Liver (tissue), 9 donors: ENCODE data around the gene RAN. TPM values are rescaled to one million over a fixed set of nuclear protein-coding genes. Genes with fewer than 3 reads are reported as not detected.
"Not testable (repeated sequence)": the region's sequence is repeated elsewhere in the genome, so short reads cannot be mapped to it uniquely, and the experiment has no call there.

ENCODE experiments used
- DNase-seq: peaks from one replicate; pipeline ENCODE4 v3.0.0-alpha.2; 2017; ENCODE audit warnings: low spot score
- H3K27ac ChIP-seq, 2 donors: one replicate each; pipeline ENCODE4 v1.7.0; 2013; ENCODE audit warnings: inconsistent platforms in 2 of 2, low read length in 2 of 2, control low read depth in 1 of 2, low read depth in 1 of 2, mild to moderate bottlenecking in 1 of 2
- H3K27me3 ChIP-seq, 4 donors: one replicate each; pipeline versions ENCODE4 v1.6.1 to v1.7.0; 2013; ENCODE audit warnings: low read length in 3 of 4, inconsistent platforms in 1 of 4, mild to moderate bottlenecking in 1 of 4, moderate library complexity in 1 of 4; ENCODE audit not compliant: control insufficient read depth in 4 of 4, insufficient read depth in 4 of 4
- H3K36me3 ChIP-seq, 4 donors: one replicate each; pipeline versions ENCODE4 v1.6.1 to v1.7.0; 2013; ENCODE audit warnings: low read length in 3 of 4, mild to moderate bottlenecking in 3 of 4, low read depth in 1 of 4, moderate library complexity in 1 of 4; ENCODE audit not compliant: control insufficient read depth in 4 of 4, insufficient read depth in 3 of 4
- H3K4me1 ChIP-seq, 4 donors: one replicate each; pipeline versions ENCODE4 v1.6.1 to v1.7.0; 2013; ENCODE audit warnings: low read length in 3 of 4, mild to moderate bottlenecking in 3 of 4, moderate library complexity in 1 of 4; ENCODE audit not compliant: control insufficient read depth in 4 of 4, insufficient read depth in 4 of 4
- H3K4me3 ChIP-seq, 3 donors: one replicate each; pipeline versions ENCODE4 v1.6.1 to v1.7.0; 2013; ENCODE audit warnings: low read length in 3 of 3, control low read depth in 1 of 3, low read depth in 1 of 3, mild to moderate bottlenecking in 1 of 3
- H3K9ac ChIP-seq, 2 donors: one replicate each; pipeline ENCODE4 v1.7.0; 2013; ENCODE audit warnings: low read length in 2 of 2, mild to moderate bottlenecking in 2 of 2, moderate library complexity in 2 of 2, control low read depth in 1 of 2, low read depth in 1 of 2
- H3K9me3 ChIP-seq, 4 donors: one replicate each; pipeline versions ENCODE4 v1.6.1 to v1.7.0; 2013; ENCODE audit warnings: low read length in 3 of 4; ENCODE audit not compliant: control insufficient read depth in 4 of 4
- HNF4G ChIP-seq: IDR thresholded peaks from 2 replicates; pipeline ENCODE4 v1.6.1; 2016; ENCODE audit warnings: antibody characterized with exemption
- JUND ChIP-seq, 2 donors: IDR thresholded peaks; 2 replicates each; pipeline ENCODE4 v1.6.1; 2016; ENCODE audit warnings: antibody characterized with exemption in 2 of 2
- REST ChIP-seq: IDR thresholded peaks from 2 replicates; pipeline ENCODE4 v1.6.1; 2016; ENCODE audit warnings: antibody characterized with exemption, mild to moderate bottlenecking
- RXRA ChIP-seq, 2 donors: IDR thresholded peaks; 2 replicates each; pipeline ENCODE4 v1.6.1; 2017 to 2018; ENCODE audit warnings: antibody characterized with exemption in 2 of 2, mild to moderate bottlenecking in 1 of 2
- YY1 ChIP-seq: IDR thresholded peaks from 2 replicates; pipeline ENCODE4 v1.6.1; 2016; ENCODE audit warnings: antibody characterized with exemption, mild to moderate bottlenecking
- WGBS: extraction: QIAGEN DNeasy Blood & Tissue Kit; methylation state at CpG from one replicate; pipeline ENCODE4 v1.1.7; 2013; 5-methylcytosine and 5-hydroxymethylcytosine counted together
- polyA plus RNA-seq, 2 donors: library from polyadenylated mRNA; stranded (reverse) in 1 of 2; unstranded in 1 of 2; fragments of 200-250 nt in 1 of 2; fragments of >200 nt in 1 of 2; fragmentation: Nextera tagmentation in 1 of 2; extraction: Ambion mirVana in 1 of 2; gene quantifications; one replicate each; pipeline versions ENCODE4 v1.2.1 to v1.2.3, GENCODE V29; 2013 to 2015
- total RNA-seq, 2 donors: library from RNA; depleted of rRNA; stranded (reverse); fragments of >200 nt; gene quantifications; one replicate each; pipeline ENCODE4 v1.2.3, GENCODE V29; 2014
- TF ChIP-seq, protein P1 (sequence below): fragments of 150-350 bp; IDR thresholded peaks from 2 replicates; pipeline ENCODE4 v1.5.1; 2017; ENCODE audit warnings: improper control_type of control experiment, low read depth, low read length; ENCODE audit not compliant: missing input control
- TF ChIP-seq, protein P2 (sequence below): IDR thresholded peaks from 2 replicates; pipeline ENCODE4 v1.6.1; 2016; ENCODE audit warnings: antibody characterized with exemption
- TF ChIP-seq, protein P3 (sequence below): IDR thresholded peaks from 2 replicates; pipeline ENCODE4 v1.6.1; 2016; ENCODE audit warnings: antibody characterized with exemption
- donor health status: healthy.
- donor health status: healthy.
- donor health status: healthy.
- donor health status: healthy.
- donor health status: healthy.

RAN gene
- total and polyA plus RNA-seq, 4 donors = 102 to 281 (median 186) TPM

- TF ChIP-seq, protein P1, sequence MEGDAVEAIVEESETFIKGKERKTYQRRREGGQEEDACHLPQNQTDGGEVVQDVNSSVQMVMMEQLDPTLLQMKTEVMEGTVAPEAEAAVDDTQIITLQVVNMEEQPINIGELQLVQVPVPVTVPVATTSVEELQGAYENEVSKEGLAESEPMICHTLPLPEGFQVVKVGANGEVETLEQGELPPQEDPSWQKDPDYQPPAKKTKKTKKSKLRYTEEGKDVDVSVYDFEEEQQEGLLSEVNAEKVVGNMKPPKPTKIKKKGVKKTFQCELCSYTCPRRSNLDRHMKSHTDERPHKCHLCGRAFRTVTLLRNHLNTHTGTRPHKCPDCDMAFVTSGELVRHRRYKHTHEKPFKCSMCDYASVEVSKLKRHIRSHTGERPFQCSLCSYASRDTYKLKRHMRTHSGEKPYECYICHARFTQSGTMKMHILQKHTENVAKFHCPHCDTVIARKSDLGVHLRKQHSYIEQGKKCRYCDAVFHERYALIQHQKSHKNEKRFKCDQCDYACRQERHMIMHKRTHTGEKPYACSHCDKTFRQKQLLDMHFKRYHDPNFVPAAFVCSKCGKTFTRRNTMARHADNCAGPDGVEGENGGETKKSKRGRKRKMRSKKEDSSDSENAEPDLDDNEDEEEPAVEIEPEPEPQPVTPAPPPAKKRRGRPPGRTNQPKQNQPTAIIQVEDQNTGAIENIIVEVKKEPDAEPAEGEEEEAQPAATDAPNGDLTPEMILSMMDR = no peak
Observed at GRCh38 chr12:130881548-130881947, 9.7 kb downstream of the RAN start (continued).

- not testable (repeated sequence) for H3K27ac ChIP-seq, H3K36me3 ChIP-seq, H3K9me3 ChIP-seq, H3K4me1 ChIP-seq, DNase-seq, H3K27me3 ChIP-seq, H3K9ac ChIP-seq, H3K4me3 ChIP-seq
- WGBS = 92% methylated on average over 11 of the region's 17 CpGs
Observed at GRCh38 chr12:130887190-130887589, 15.3 kb downstream of the RAN start.

DNA sequence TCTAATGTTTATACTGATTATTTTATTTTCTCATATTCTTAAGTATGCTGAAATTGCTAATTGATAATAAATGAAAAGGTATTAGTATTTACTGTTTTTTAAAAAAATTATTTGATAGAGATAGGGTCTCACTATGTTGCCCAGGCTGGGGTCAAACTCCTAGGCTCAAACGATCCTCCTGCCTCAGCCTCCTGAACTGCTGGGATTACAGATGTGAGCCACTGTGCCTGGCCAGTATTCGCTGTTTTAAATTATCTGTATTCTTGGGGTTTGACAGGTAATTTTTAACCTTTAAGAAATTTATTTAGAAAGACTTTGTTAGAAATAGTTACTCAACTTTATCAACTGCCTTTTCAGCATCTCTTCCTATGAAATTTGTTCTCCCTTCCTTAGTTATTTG, 32.2 kb downstream of the RAN start:
- no peak for DNase-seq
- Histone ChIP-seq H3K27me3 (no peaks in the 10 kb centered on the region), H3K36me3 (no peaks in the 10 kb centered on the region), H3K4me1 (no peaks in the 10 kb centered on the region), H3K4me3 (no peak overlapping the region), H3K9ac (no peak overlapping the region), H3K27ac (no peak overlapping the region), H3K9me3 (no peaks in the 10 kb centered on the region)
- no peak for TF ChIP-seq HNF4G
- no peak for TF ChIP-seq YY1
- WGBS = 82% methylated on average over 2 of the region's 2 CpGs

- not testable (repeated sequence) for DNase-seq, H3K27ac ChIP-seq, H3K27me3 ChIP-seq, H3K36me3 ChIP-seq, H3K9me3 ChIP-seq, H3K4me1 ChIP-seq, H3K9ac ChIP-seq, H3K4me3 ChIP-seq
- WGBS = 95% methylated on average over 31 of the region's 31 CpGs
Observed at GRCh38 chr12:130904936-130905455, 33.1 kb downstream of the RAN start.

- Histone ChIP-seq H3K36me3 (no peaks in the 10 kb centered on the region), H3K4me1 (no peaks in the 10 kb centered on the region), H3K9me3 (peaks cover 0 to 5% (median 0%) of the 10 kb centered on the region in 4 donors), H3K9ac (no peak overlapping the region), H3K4me3 (no peak overlapping the region), H3K27ac (no peak overlapping the region), H3K27me3 (no peaks in the 10 kb centered on the region)
- 92% methylated on average over 4 of the region's 4 CpGs for WGBS
- DNase-seq = no peak
- TF ChIP-seq, protein P2, sequence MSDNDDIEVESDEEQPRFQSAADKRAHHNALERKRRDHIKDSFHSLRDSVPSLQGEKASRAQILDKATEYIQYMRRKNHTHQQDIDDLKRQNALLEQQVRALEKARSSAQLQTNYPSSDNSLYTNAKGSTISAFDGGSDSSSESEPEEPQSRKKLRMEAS = no peak
- TF ChIP-seq JUND (IDR thresholded peaks at IDR 0.05) = no peak
- TF ChIP-seq, protein P3, sequence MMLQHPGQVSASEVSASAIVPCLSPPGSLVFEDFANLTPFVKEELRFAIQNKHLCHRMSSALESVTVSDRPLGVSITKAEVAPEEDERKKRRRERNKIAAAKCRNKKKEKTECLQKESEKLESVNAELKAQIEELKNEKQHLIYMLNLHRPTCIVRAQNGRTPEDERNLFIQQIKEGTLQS = no peak
- no peak for TF ChIP-seq RXRA (IDR thresholded peaks at IDR 0.05)
- TF ChIP-seq REST = no peak
Observed at GRCh38 chr12:130909111-130909510, 37.2 kb downstream of the RAN start.
